Neural cell (in vitro differentiated cells): ENCODE results near the gene MAPT.

Experiments
- CTCF ChIP-seq: fragments of 450-650 bp; IDR thresholded peaks from 2 replicates; pipeline ENCODE4 v1.5.1; 2014; ENCODE audit warnings: antibody characterized with exemption, mild to moderate bottlenecking, moderate library complexity; ENCODE audit not compliant: poor library complexity, severe bottlenecking
- EP300 ChIP-seq: fragments of 450-650 bp; conservative IDR thresholded peaks from 2 replicates; pipeline ENCODE4 v1.6.1; 2014; ENCODE audit warnings: antibody characterized with exemption, mild to moderate bottlenecking, moderate library complexity; ENCODE audit not compliant: poor library complexity, severe bottlenecking
- EZH2 ChIP-seq: fragments of 200-600, 300-800 bp; shearing (Covaris generic), sonication (generic); IDR thresholded peaks from 2 replicates; pipeline ENCODE4 v1.6.1; 2014; ENCODE audit warnings: antibody characterized with exemption, low read length, borderline replicate concordance, mild to moderate bottlenecking; ENCODE audit not compliant: insufficient read depth, poor library complexity, severe bottlenecking
- MXI1 ChIP-seq: fragments of 450-650 bp; conservative IDR thresholded peaks from 2 replicates; pipeline ENCODE4 v1.6.1; 2014; ENCODE audit warnings: antibody characterized with exemption, mild to moderate bottlenecking; ENCODE audit not compliant: poor library complexity, severe bottlenecking
- RAD21 ChIP-seq: fragments of 450-650 bp; conservative IDR thresholded peaks from 2 replicates; pipeline ENCODE4 v1.6.1; 2014; ENCODE audit warnings: antibody characterized with exemption, mild to moderate bottlenecking, moderate library complexity
- TAF1 ChIP-seq: IDR thresholded peaks from 2 replicates; pipeline ENCODE4 v1.6.1; 2012; ENCODE audit warnings: low read depth

GRCh38 chr17:46047856-46048255, 153.5 kb downstream of the MAPT start:
- no peak for TF ChIP-seq EZH2
- no peak for TF ChIP-seq CTCF
- TF ChIP-seq TAF1, result no peak
- no peak for TF ChIP-seq MXI1
- TF ChIP-seq EP300, result no peak
- no peak for TF ChIP-seq RAD21
